Fibroblast of pulmonary artery (primary cell): ENCODE data around the gene SGK1.

Experiments
- DNase-seq: peaks from one replicate; pipeline ENCODE4 v3.0.0-alpha.2; 2010; ENCODE audit warnings: low read depth
- H3K4me3 ChIP-seq: replicated peaks from 2 replicates; pipeline ENCODE4 v1.5.1; 2011; ENCODE audit warnings: low read depth, mild to moderate bottlenecking, control low read depth, low read length, moderate library complexity
- CTCF ChIP-seq: IDR thresholded peaks from 2 replicates; pipeline ENCODE4 v1.5.1; 2011; ENCODE audit warnings: mild to moderate bottlenecking, control low read depth, low read length, inconsistent platforms; ENCODE audit errors: missing control alignments

SGK1 gene

DNA sequence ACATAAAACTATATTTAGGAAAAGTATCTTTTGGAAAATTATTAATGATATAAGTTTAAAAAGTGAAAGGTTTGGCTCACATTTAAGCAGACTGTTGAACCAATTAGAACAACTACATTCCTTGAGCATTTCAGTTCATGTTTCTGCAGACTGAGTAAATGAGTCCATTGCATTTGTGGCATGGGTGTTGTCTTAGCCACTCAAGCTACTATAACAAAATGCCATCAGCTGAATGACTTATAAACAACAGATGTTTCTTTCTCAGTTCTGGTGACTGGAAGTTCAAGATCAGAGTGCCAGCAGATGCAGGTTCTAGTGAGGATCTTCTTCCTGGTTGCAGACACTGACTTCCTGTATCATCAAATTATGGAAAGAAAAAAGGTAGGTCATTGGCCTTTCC lies 198.4 kb downstream of the SGK1 start:
- H3K4me3 ChIP-seq, result no peak overlapping the region
- no peak for TF ChIP-seq CTCF
- no peak for DNase-seq
